Adrenal gland (tissue), 5 donors: Measurements from ENCODE around the gene ADM2.

Source experiments
- CTCF ChIP-seq, 6 experiments: fragments of 450-650 bp in 4 of 6; fragments of 200-600 bp in 2 of 6; sonication (generic) in 1 of 6; IDR thresholded peaks; 1 replicate in 5 of 6; 2 replicates in 1 of 6; pipeline versions ENCODE4 v1.5.1 to v1.8.0; 2016 to 2021; ENCODE audit warnings: antibody characterized with exemption in 6 of 6, mild to moderate bottlenecking in 2 of 6, moderate library complexity in 1 of 6
- POLR2A ChIP-seq, 2 donors: fragments of 450-650 bp; IDR thresholded peaks; one replicate each; pipeline ENCODE4 v1.6.1; 2017; ENCODE audit warnings: antibody characterized with exemption in 2 of 2, mild to moderate bottlenecking in 2 of 2, moderate library complexity in 1 of 2
- donor health status: DM: no; HTN: no; CAD: no.

GRCh38 chr22:50470491-50470890 lies 10.9 kb upstream of the ADM2 start:
- TF ChIP-seq CTCF (IDR thresholded peaks at IDR 0.05) (no peak), POLR2A (IDR thresholded peaks at IDR 0.05) (no peak)
